DOHH2 (cell line): ENCODE measurements around the gene METTL25.

Experiments
- H3F3A ChIP-seq: fragments of 200-600 bp; sonication (generic), shearing (Covaris generic); 2 replicates; pipeline ENCODE4 v1.6.0; 2016; ENCODE audit warnings: antibody characterized with exemption, mild to moderate bottlenecking; ENCODE audit not compliant: control insufficient read depth, insufficient read depth
- H3K27ac ChIP-seq: fragments of 200-600 bp; sonication (generic); 2 replicates; pipeline ENCODE4 v1.5.1; 2014; ENCODE audit warnings: low read depth, mild to moderate bottlenecking, low read length, moderate library complexity
- H3K27me3 ChIP-seq: fragments of 200-600 bp; sonication (generic); 2 replicates; pipeline ENCODE4 v1.6.1; 2014; ENCODE audit warnings: mild to moderate bottlenecking, low read length, mixed read lengths; ENCODE audit not compliant: control insufficient read depth
- H3K36me3 ChIP-seq: fragments of 200-600 bp; sonication (generic); 2 replicates; pipeline ENCODE4 v1.6.1; 2014; ENCODE audit warnings: mild to moderate bottlenecking, low read length, moderate library complexity, mixed read lengths; ENCODE audit not compliant: control insufficient read depth
- H3K4me1 ChIP-seq: fragments of 200-600 bp; sonication (generic); 2 replicates; pipeline ENCODE4 v1.6.1; 2014; ENCODE audit warnings: mild to moderate bottlenecking, low read length, mixed read lengths; ENCODE audit not compliant: control insufficient read depth
- H3K4me2 ChIP-seq: fragments of 200-600 bp; sonication (generic); 2 replicates; pipeline ENCODE4 v1.6.0; 2014; ENCODE audit warnings: mild to moderate bottlenecking, low read length, moderate library complexity
- H3K4me3 ChIP-seq: fragments of 200-600 bp; sonication (generic); 2 replicates; pipeline ENCODE4 v1.5.1; 2014; ENCODE audit warnings: mild to moderate bottlenecking, low read length, mixed read lengths
- H3K79me2 ChIP-seq: fragments of 200-600 bp; sonication (generic); 2 replicates; pipeline ENCODE4 v1.6.1; 2014; ENCODE audit warnings: mild to moderate bottlenecking, low read length, mixed read lengths; ENCODE audit not compliant: control insufficient read depth
- H3K9me2 ChIP-seq: fragments of 200-600 bp; sonication (generic); replicated peaks from 2 replicates; pipeline ENCODE4 v1.6.1; 2014; ENCODE audit warnings: mild to moderate bottlenecking, low read length, mixed read lengths; ENCODE audit not compliant: control insufficient read depth
- H3K9me3 ChIP-seq: fragments of 200-600 bp; sonication (generic); 2 replicates; pipeline ENCODE4 v1.6.1; 2014; ENCODE audit warnings: antibody characterized with exemption, low read length, mixed read lengths; ENCODE audit not compliant: control insufficient read depth, insufficient read depth
- H4K20me1 ChIP-seq: fragments of 200-600 bp; sonication (generic); 2 replicates; pipeline ENCODE4 v1.6.0; 2014; ENCODE audit warnings: low read depth, mild to moderate bottlenecking, antibody characterized with exemption, low read length, moderate library complexity; ENCODE audit not compliant: control insufficient read depth, insufficient read depth
- EZH2phosphoT487 ChIP-seq: fragments of 200-600 bp; sonication (generic); IDR thresholded peaks from 2 replicates; pipeline ENCODE4 v1.6.1; 2017; ENCODE audit warnings: borderline replicate concordance, mild to moderate bottlenecking, antibody characterized with exemption, low read length, moderate library complexity, mixed read lengths
- TF ChIP-seq, protein P1 (sequence below): fragments of 200-600 bp; sonication (generic); IDR thresholded peaks from one replicate; pipeline ENCODE4 v1.5.1; 2014; ENCODE audit warnings: antibody characterized with exemption, mild to moderate bottlenecking, low read depth, low read length; ENCODE audit not compliant: poor library complexity, severe bottlenecking

Gene METTL25

DNA sequence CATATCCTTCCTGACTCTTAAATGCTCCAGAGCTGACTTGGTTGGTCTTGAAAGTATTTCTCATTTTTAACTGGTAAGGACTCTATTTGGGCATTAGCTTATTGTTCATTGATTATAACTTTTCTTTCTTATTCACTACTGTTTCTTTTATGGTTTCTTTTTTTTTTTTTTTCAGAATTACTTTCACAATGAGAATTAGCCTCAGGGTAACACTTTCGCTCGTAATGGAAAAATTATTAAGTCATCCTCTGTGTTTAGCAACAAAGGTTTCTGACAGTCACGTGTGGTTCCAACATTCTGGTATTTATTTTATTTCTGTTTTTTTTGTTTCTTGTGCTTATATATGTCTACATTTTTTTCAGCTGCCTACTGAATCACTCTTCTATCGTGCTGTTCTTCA, 80.0 kb downstream of the METTL25 start:
- no peaks in the 10 kb centered on the region for H3K9me2 ChIP-seq
- H4K20me1 ChIP-seq, result no peaks in the 10 kb centered on the region
- TF ChIP-seq, protein P1, sequence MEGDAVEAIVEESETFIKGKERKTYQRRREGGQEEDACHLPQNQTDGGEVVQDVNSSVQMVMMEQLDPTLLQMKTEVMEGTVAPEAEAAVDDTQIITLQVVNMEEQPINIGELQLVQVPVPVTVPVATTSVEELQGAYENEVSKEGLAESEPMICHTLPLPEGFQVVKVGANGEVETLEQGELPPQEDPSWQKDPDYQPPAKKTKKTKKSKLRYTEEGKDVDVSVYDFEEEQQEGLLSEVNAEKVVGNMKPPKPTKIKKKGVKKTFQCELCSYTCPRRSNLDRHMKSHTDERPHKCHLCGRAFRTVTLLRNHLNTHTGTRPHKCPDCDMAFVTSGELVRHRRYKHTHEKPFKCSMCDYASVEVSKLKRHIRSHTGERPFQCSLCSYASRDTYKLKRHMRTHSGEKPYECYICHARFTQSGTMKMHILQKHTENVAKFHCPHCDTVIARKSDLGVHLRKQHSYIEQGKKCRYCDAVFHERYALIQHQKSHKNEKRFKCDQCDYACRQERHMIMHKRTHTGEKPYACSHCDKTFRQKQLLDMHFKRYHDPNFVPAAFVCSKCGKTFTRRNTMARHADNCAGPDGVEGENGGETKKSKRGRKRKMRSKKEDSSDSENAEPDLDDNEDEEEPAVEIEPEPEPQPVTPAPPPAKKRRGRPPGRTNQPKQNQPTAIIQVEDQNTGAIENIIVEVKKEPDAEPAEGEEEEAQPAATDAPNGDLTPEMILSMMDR, result no peak
- no peak for TF ChIP-seq EZH2phosphoT487
- no peaks in the 10 kb centered on the region for H3K79me2 ChIP-seq
- H3K4me3 ChIP-seq, result no peak overlapping the region
- no peak overlapping the region for H3K27ac ChIP-seq
- H3F3A ChIP-seq, result no peaks in the 10 kb centered on the region
- H3K9me3 ChIP-seq, result no peaks in the 10 kb centered on the region
- H3K4me1 ChIP-seq, result no peaks in the 10 kb centered on the region
- no peaks in the 10 kb centered on the region for H3K36me3 ChIP-seq
- H3K4me2 ChIP-seq, result no peak overlapping the region
- H3K27me3 ChIP-seq, result no peaks in the 10 kb centered on the region

DNA sequence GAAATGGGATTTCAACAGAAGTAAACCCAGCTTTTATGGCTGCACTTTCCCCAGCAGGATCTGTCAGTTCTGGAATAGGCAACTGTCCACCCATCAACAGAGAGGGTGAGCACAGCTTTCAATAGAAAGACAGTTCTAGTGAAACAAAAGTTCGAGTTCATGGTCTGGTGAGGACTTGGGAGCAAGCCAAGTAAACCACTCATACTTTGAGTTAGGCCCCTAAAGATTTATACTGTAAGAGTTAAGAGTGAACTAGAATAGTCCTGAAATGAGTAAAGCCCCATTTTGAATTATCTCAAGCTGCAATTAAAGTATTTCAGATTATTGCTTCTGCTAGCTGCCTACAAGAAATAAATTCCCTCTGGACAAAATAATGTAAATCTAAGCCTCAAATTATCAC, 82.6 kb downstream of the METTL25 start:
- TF ChIP-seq EZH2phosphoT487, result no peak
- TF ChIP-seq, protein P1, result no peak
- no peaks in the 10 kb centered on the region for H3K9me3 ChIP-seq
- H3K79me2 ChIP-seq, result no peaks in the 10 kb centered on the region
- no peaks in the 10 kb centered on the region for H3K36me3 ChIP-seq
- H3K27ac ChIP-seq, result no peak overlapping the region
- H4K20me1 ChIP-seq, result no peaks in the 10 kb centered on the region
- H3K9me2 ChIP-seq, result no peaks in the 10 kb centered on the region
- no peaks in the 10 kb centered on the region for H3F3A ChIP-seq
- H3K27me3 ChIP-seq, result no peaks in the 10 kb centered on the region
- H3K4me3 ChIP-seq, result no peak overlapping the region
- H3K4me2 ChIP-seq, result no peak overlapping the region
- no peaks in the 10 kb centered on the region for H3K4me1 ChIP-seq

DNA sequence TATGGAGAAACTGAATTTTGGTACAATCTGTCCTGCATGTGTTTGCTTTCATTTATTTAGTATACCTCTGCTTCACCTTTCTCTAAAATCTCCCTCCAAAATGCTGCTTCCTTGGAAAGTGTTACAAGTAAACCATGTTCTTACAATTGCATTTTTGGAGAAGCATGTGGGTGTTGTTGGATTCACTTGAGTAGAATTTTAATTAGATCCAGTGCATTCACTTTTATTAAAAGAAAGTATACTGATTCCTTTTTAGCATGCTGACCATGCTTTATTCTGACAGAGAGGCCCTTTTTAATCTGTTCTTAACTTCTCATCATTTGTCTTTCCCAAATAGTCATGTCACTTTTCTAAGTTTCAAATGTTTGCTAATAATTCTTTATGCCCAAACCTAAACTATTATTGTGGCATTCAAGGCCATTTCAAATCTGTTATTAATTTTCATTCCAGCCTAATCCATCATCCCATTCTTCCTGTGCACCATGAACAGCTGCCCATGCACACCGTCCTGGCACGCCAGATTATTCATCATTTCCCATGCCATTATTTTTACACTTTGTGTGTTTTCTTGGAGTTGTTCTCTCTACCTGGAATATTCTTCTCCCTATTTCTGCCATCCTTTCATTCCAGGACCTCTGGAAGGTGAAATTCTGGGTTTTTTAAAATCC, 90.7 kb downstream of the METTL25 start:
- no peaks in the 10 kb centered on the region for H3K9me2 ChIP-seq
- no peaks in the 10 kb centered on the region for H4K20me1 ChIP-seq
- H3K4me3 ChIP-seq, result no peak overlapping the region
- no peaks in the 10 kb centered on the region for H3K36me3 ChIP-seq
- H3K4me2 ChIP-seq, result no peak overlapping the region
- H3K4me1 ChIP-seq, result no peaks in the 10 kb centered on the region
- TF ChIP-seq EZH2phosphoT487, result no peak
- TF ChIP-seq, protein P1, result no peak
- no peak overlapping the region for H3K27ac ChIP-seq
- no peaks in the 10 kb centered on the region for H3F3A ChIP-seq
- no peaks in the 10 kb centered on the region for H3K9me3 ChIP-seq
- H3K79me2 ChIP-seq, result no peaks in the 10 kb centered on the region
- H3K27me3 ChIP-seq, result no peaks in the 10 kb centered on the region
